ENCODE measurements around the gene HES6.

HES6 gene

GRCh38 chr2:238259061-238260020 lies 19.5 kb upstream of the HES6 start:
- CTCF ChIA-PET, result interaction anchor here (0.6 kb wide), 1 partner anchor 10 kb away, joined by 5 read pairs; no protein-coding TSS in a partner anchor
- POLR2A ChIA-PET (ENCODE audit: low non-redundant PET), result no interaction called here

GRCh38 chr2:238257786-238258700 lies 18.2 kb upstream of the HES6 start:
- peak overlapping the region; percentile 28 for H3K27ac ChIP-seq
- no peak for DNase-seq (ENCODE audit: low spot score)
- ChIA-PET CTCF (no interaction called here), POLR2A (ENCODE audit: low non-redundant PET) (no interaction called here)
- no peak for TF ChIP-seq CTCF (conservative IDR thresholded peaks at IDR 0.05; ENCODE audit: low read depth)

More at GRCh38 chr2:238259061-238260020, 19.5 kb upstream of the HES6 start:
- TF ChIP-seq CTCF (conservative IDR thresholded peaks at IDR 0.05; ENCODE audit: low read depth), result no peak
- peak overlapping the region; percentile 28 for H3K27ac ChIP-seq
- no peak for DNase-seq (ENCODE audit: low spot score)

GRCh38 chr2:238256594-238257104 lies 16.8 kb upstream of the HES6 start:
- CTCF ChIA-PET, result interaction anchor here (0.6 to 1.6 kb wide), 4 partner anchors 11 to 466 kb away, joined by 3 to 6 read pairs (median 3); no protein-coding TSS in a partner anchor
- H3K27ac ChIP-seq, result peak overlapping the region; percentile 28

DNA sequence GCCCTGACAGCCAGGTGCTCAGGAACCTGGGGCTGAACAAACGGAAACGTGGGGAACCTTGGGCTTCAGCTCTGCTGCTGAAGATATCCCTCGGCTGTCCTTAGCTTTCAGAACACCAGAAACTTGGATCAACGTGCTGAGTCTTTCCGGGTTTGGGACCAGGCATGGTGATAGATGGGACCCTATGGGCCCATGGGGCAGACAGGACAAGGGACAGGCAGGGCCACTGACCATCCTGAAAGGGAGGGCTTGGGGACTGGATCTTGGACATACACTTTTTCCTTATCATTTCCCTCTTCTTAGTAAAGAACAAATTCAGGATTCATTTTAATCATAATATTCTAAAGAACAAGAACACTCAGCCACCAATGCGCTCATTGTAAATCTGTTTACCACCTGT lies 16.3 kb upstream of the HES6 start:
- no peak for TF ChIP-seq CTCF (conservative IDR thresholded peaks at IDR 0.05; ENCODE audit: low read depth)
- CTCF ChIA-PET, result interaction anchor here (0.6 to 1.6 kb wide), 2 partner anchors 12 to 465 kb away, joined by 3 to 6 read pairs; no protein-coding TSS in a partner anchor
- DNase-seq (ENCODE audit: low spot score), result no peak
- peak overlapping the region; percentile 28 for H3K27ac ChIP-seq
- POLR2A ChIA-PET (ENCODE audit: low non-redundant PET), result no interaction called here

More at GRCh38 chr2:238256594-238257104, 16.8 kb upstream of the HES6 start:
- TF ChIP-seq CTCF (conservative IDR thresholded peaks at IDR 0.05; ENCODE audit: low read depth), result peak; percentile 97
- peak; percentile 89 for DNase-seq (ENCODE audit: low spot score)
- POLR2A ChIA-PET (ENCODE audit: low non-redundant PET), result no interaction called here

GRCh38 chr2:238255636-238256035 lies 15.8 kb upstream of the HES6 start:
- DNase-seq (ENCODE audit: low spot score), result no peak
- ChIA-PET CTCF (interaction anchor here (0.7 kb wide), 1 partner anchor 38 kb away, joined by 4 read pairs; no protein-coding TSS in a partner anchor), POLR2A (ENCODE audit: low non-redundant PET) (no interaction called here)
- no peak for TF ChIP-seq CTCF (conservative IDR thresholded peaks at IDR 0.05; ENCODE audit: low read depth)
- H3K27ac ChIP-seq, result peak overlapping the region; percentile 28; the same call in 1 of the 2 replicates
